H1 (cell line): ENCODE measurements around the gene APC2. TPM values are rescaled to one million over a fixed set of nuclear protein-coding genes. Genes with fewer than 3 reads are reported as not detected.

Experiments used
- CTCF ChIA-PET: fragments of 300-600 bp; sonication (Branson Sonifier 250); formaldehyde crosslinking; loops from one replicate; lab custom pipeline; 2021; ENCODE audit not compliant: partially characterized antibody; lab: Charles Lee
- POLR2A ChIA-PET: fragments of 300-600 bp; sonication (Branson Sonifier 250); formaldehyde crosslinking; loops from one replicate; lab custom pipeline; 2021; ENCODE audit warnings: inconsistent platforms; ENCODE audit not compliant: partially characterized antibody; lab: Charles Lee
- DNase-seq, 2 experiments: peaks; one replicate each; pipeline versions ENCODE4 v3.0.0 to v3.0.0-alpha.2; 2010 to 2022; ENCODE audit warnings: low spot score in 2 of 2, low read depth in 1 of 2, mixed read lengths in 1 of 2
- FAIRE-seq: peaks from 2 replicates; lab custom pipeline; 2011; peaks lifted over from hg19 to GRCh38; lab: Jason Lieb, UNC
- H2AFZ ChIP-seq: 2 replicates; pipeline ENCODE4 v1.8.1; 2012; ENCODE audit warnings: low read length, inconsistent platforms
- H2AK5ac ChIP-seq: 2 replicates; pipeline ENCODE4 v1.6.1; 2013; ENCODE audit warnings: low read depth, low read length
- H2BK120ac ChIP-seq: replicated peaks from 2 replicates; pipeline ENCODE3; 2013; ENCODE audit warnings: low read depth, low read length, inconsistent platforms
- H2BK12ac ChIP-seq: 2 replicates; pipeline ENCODE4 v1.6.1; 2013; ENCODE audit warnings: low read depth, low read length
- H2BK15ac ChIP-seq: 2 replicates; pipeline ENCODE4 v1.6.1; 2013; ENCODE audit warnings: low read length
- H2BK20ac ChIP-seq: 2 replicates; pipeline ENCODE4 v1.6.1; 2013; ENCODE audit warnings: low read length
- H2BK5ac ChIP-seq: 2 replicates; pipeline ENCODE4 v1.6.1; 2013; ENCODE audit warnings: low read depth, low read length
- H3K14ac ChIP-seq: 2 replicates; pipeline ENCODE4 v1.6.1; 2013; ENCODE audit warnings: inconsistent platforms; ENCODE audit not compliant: insufficient read length
- H3K18ac ChIP-seq: 2 replicates; pipeline ENCODE4 v1.6.1; 2013; ENCODE audit warnings: low read length; ENCODE audit errors: extremely low read depth
- H3K23ac ChIP-seq: 2 replicates; pipeline ENCODE4 v1.6.1; 2013; ENCODE audit warnings: inconsistent platforms; ENCODE audit not compliant: insufficient read length
- H3K23me2 ChIP-seq: 2 replicates; pipeline ENCODE4 v1.6.1; 2013; ENCODE audit warnings: low read depth, low read length
- H3K27ac ChIP-seq: 2 replicates; pipeline ENCODE4 v1.6.1; 2011; ENCODE audit warnings: low read depth, low read length, inconsistent platforms
- H3K27me3 ChIP-seq, 4 experiments: replicated peaks in 1 of 4; 1 replicate in 1 of 4; 2 replicates in 3 of 4; pipeline versions ENCODE4 v1.6.1 to v1.8.1; 2011 to 2013; ENCODE audit warnings: low read length in 3 of 4, mild to moderate bottlenecking in 3 of 4, inconsistent platforms in 2 of 4, mixed read lengths in 2 of 4, moderate library complexity in 1 of 4; ENCODE audit not compliant: control insufficient read depth in 3 of 4, insufficient read depth in 3 of 4; ENCODE audit errors: extremely low read depth in 1 of 4
- H3K36me3 ChIP-seq, 4 experiments: 2 replicates each; pipeline versions ENCODE4 v1.6.1 to v1.8.1; 2011 to 2013; ENCODE audit warnings: mild to moderate bottlenecking in 4 of 4, low read length in 3 of 4, moderate library complexity in 2 of 4, control low read depth in 1 of 4, inconsistent platforms in 1 of 4; ENCODE audit not compliant: insufficient read depth in 4 of 4, control insufficient read depth in 2 of 4
- H3K4ac ChIP-seq: replicated peaks from 2 replicates; pipeline ENCODE3; 2013; ENCODE audit warnings: low read length, low read depth, mixed read lengths, inconsistent platforms; ENCODE audit not compliant: insufficient read length
- H3K4me1 ChIP-seq, 4 experiments: replicated peaks in 1 of 4; 1 replicate in 1 of 4; 2 replicates in 3 of 4; pipeline versions ENCODE4 v1.6.1 to v1.8.1; 2011 to 2013; ENCODE audit warnings: low read length in 3 of 4, inconsistent platforms in 2 of 4, mixed read lengths in 1 of 4; ENCODE audit not compliant: insufficient read depth in 4 of 4, control insufficient read depth in 3 of 4
- H3K4me2 ChIP-seq, 2 experiments: 2 replicates each; pipeline versions ENCODE4 v1.6.1 to v1.8.1; 2011 to 2013; ENCODE audit warnings: low read depth in 2 of 2, low read length in 2 of 2, control low read depth in 1 of 2, inconsistent platforms in 1 of 2, mild to moderate bottlenecking in 1 of 2; ENCODE audit not compliant: insufficient read depth in 1 of 2
- H3K4me3 ChIP-seq, 4 experiments: fragments of 200-600, 300-600 bp in 1 of 4; sonication (generic), shearing (Covaris generic), sonication (Bioruptor Twin) in 1 of 4; 2 replicates each; pipeline versions ENCODE4 v1.5.1 to v1.8.1; 2011 to 2016; ENCODE audit warnings: low read length in 4 of 4, low read depth in 3 of 4, control low read depth in 2 of 4, inconsistent platforms in 2 of 4, mild to moderate bottlenecking in 2 of 4, mixed read lengths in 1 of 4, moderate library complexity in 1 of 4; ENCODE audit not compliant: insufficient read depth in 2 of 4; ENCODE audit errors: extremely low read depth in 1 of 4
- H3K56ac ChIP-seq: replicated peaks from 2 replicates; pipeline ENCODE3; 2013; ENCODE audit warnings: low read depth, mild to moderate bottlenecking, mixed read lengths, low read length, inconsistent platforms; ENCODE audit not compliant: insufficient read length
- H3K79me1 ChIP-seq: 2 replicates; pipeline ENCODE4 v1.6.1; 2013; ENCODE audit warnings: low read depth, low read length, control low read depth
- H3K79me2 ChIP-seq, 2 experiments: 2 replicates each; pipeline versions ENCODE4 v1.6.1 to v1.8.1; 2012 to 2013; ENCODE audit warnings: low read length in 2 of 2, mild to moderate bottlenecking in 2 of 2, inconsistent platforms in 1 of 2; ENCODE audit not compliant: insufficient read depth in 2 of 2, control insufficient read depth in 1 of 2
- H3K9ac ChIP-seq, 4 experiments: replicated peaks in 1 of 4; 1 replicate in 1 of 4; 2 replicates in 3 of 4; pipeline versions ENCODE4 v1.6.1 to v1.8.1; 2011 to 2013; ENCODE audit warnings: low read depth in 3 of 4, low read length in 3 of 4, control low read depth in 2 of 4, mild to moderate bottlenecking in 2 of 4, moderate library complexity in 2 of 4, inconsistent platforms in 1 of 4; ENCODE audit errors: extremely low read depth in 1 of 4
- H3K9me3 ChIP-seq, 2 experiments: 2 replicates each; pipeline versions ENCODE4 v1.6.1 to v1.8.1; 2012 to 2013; ENCODE audit warnings: mild to moderate bottlenecking in 2 of 2, moderate library complexity in 2 of 2, control low read depth in 1 of 2, inconsistent platforms in 1 of 2, low read depth in 1 of 2, low read length in 1 of 2, mixed read lengths in 1 of 2; ENCODE audit not compliant: insufficient read depth in 2 of 2
- H4K20me1 ChIP-seq, 2 experiments: replicated peaks in 1 of 2; 2 replicates each; pipeline versions ENCODE3 to v1.8.1; 2011 to 2013; ENCODE audit warnings: inconsistent platforms in 2 of 2, low read length in 2 of 2, mild to moderate bottlenecking in 1 of 2; ENCODE audit not compliant: insufficient read depth in 2 of 2, control insufficient read depth in 1 of 2
- H4K5ac ChIP-seq: 2 replicates; pipeline ENCODE4 v1.6.1; 2013; ENCODE audit warnings: low read length, low read depth, mixed read lengths, inconsistent platforms; ENCODE audit not compliant: insufficient read length
- H4K8ac ChIP-seq: 2 replicates; pipeline ENCODE4 v1.8.0; 2013; ENCODE audit warnings: mild to moderate bottlenecking, moderate library complexity, low read length, inconsistent platforms; ENCODE audit not compliant: insufficient read depth; ENCODE audit errors: extremely low read depth
- H4K91ac ChIP-seq: replicated peaks from 2 replicates; pipeline ENCODE3; 2013; ENCODE audit warnings: low read length, mixed read lengths, inconsistent platforms; ENCODE audit not compliant: insufficient read length
- KDM1A ChIP-seq: fragments of 200-600, 300-600 bp; sonication (generic); IDR thresholded peaks from 2 replicates; pipeline ENCODE4 v1.7.1; 2016; ENCODE audit warnings: mild to moderate bottlenecking, low read length, borderline replicate concordance
- KDM4A ChIP-seq: IDR thresholded peaks from one replicate; pipeline ENCODE4 v1.7.1; 2012; ENCODE audit warnings: low read depth, mild to moderate bottlenecking, moderate library complexity, low read length, inconsistent platforms; ENCODE audit not compliant: severe bottlenecking
- YY1 ChIP-seq: IDR thresholded peaks from 2 replicates; pipeline ENCODE4 v1.6.1; 2011; ENCODE audit warnings: low read depth, mild to moderate bottlenecking, low read length
- WGBS, 2 experiments: shearing (Covaris generic) in 1 of 2; methylation state at CpG; one replicate each; pipeline versions ENCODE4 v1.1.6 to v1.1.7; 2013 to 2015; ENCODE audit warnings: low lambda C conversion rate in 2 of 2, mixed read lengths in 2 of 2, inconsistent platforms in 1 of 2, low coverage in 1 of 2, missing lambda C conversion rate in 1 of 2; ENCODE audit not compliant: insufficient replicate concordance in 2 of 2, insufficient coverage in 1 of 2, insufficient read length in 1 of 2; ENCODE audit errors: extremely low coverage in 1 of 2, missing lambda C conversion rate in 1 of 2; 5-methylcytosine and 5-hydroxymethylcytosine counted together
- polyA plus RNA-seq, 7 experiments: library from polyadenylated mRNA; depleted of rRNA in 3 of 7; stranded (reverse) in 5 of 7; unstranded in 2 of 7; fragments of >200 nt in 5 of 7; fragments of 200-250 nt in 2 of 7; gene quantifications; 1 replicate in 5 of 7; 2 replicates in 1 of 7; 4 replicates in 1 of 7; pipeline versions ENCODE4 v1.2.1 to v1.2.3, GENCODE V29; 2011 to 2013; ENCODE audit warnings: missing spikeins in 2 of 7, mixed read lengths in 2 of 7
- total RNA-seq: library from RNA; stranded (reverse); fragmentation: NEBNext Ultra II Directional; extraction: Animal tissue kit (Norgen Biotek cat#: 25700); gene quantifications from 2 replicates; pipeline ENCODE4 v1.2.1, GENCODE V29; 2021

Gene APC2
- total and polyA plus RNA-seq, 2 of the 8 experiments (the other 6 are each of a cell fraction or from before 2014, with no cell fraction given), result 1.3 to 4.1 TPM

DNA sequence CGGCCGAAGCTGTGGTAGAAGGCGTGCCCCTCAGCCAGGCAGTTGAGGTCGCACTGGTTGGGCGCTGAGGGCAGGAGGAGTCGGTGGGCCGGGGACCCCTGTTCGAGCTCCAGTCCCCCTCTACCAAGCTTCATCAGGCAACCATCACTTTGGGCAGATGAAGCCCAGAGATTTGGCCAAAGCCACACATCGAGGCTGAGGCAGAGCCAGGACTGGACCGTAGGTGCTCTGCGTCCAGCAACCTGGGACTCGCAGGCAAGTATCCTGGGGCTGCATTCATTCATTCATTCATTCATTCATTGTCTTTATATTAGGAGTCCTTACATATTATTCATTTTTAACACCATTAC, 58.6 kb downstream of the APC2 start:
- peaks cover 6% of the 10 kb centered on the region; the same call in 1 of the 2 replicates for H3K23me2 ChIP-seq
- no peak overlapping the region for H2AFZ ChIP-seq
- no peak overlapping the region for H3K9ac ChIP-seq
- FAIRE-seq (no peak), DNase-seq (no peak)
- H4K5ac ChIP-seq, result no peak overlapping the region
- H3K18ac ChIP-seq, result peak overlapping the region; percentile 78
- peak overlapping the region; percentile 54 to 62 for H3K4me2 ChIP-seq
- peaks cover 0 to 18% (median 13%) of the 10 kb centered on the region in 4 experiments; a peak in 6 of 7 replicates for H3K27me3 ChIP-seq
- H3K14ac ChIP-seq, result no peak overlapping the region
- ChIA-PET POLR2A (interaction anchor here (0.9 to 1.5 kb wide), 2 partner anchors 54 to 71 kb away, joined by 3 read pairs; no protein-coding TSS in a partner anchor), CTCF (interaction anchor here (1.4 kb wide), 1 partner anchor 260 kb away, joined by 3 read pairs; no protein-coding TSS in a partner anchor)
- no peak overlapping the region for H3K23ac ChIP-seq
- no peak overlapping the region for H2BK20ac ChIP-seq
- no peaks in the 10 kb centered on the region for H3K36me3 ChIP-seq
- H3K4me3 ChIP-seq, result peak overlapping the region; percentile 16 to 69 (median 22); a peak in 4 of 8 replicates
- peak; percentile 82 for TF ChIP-seq KDM4A
- peak; percentile 63; the same call in 1 of the 2 replicates for TF ChIP-seq KDM1A
- TF ChIP-seq YY1, result no peak
- H3K27ac ChIP-seq, result no peak overlapping the region
- H3K56ac ChIP-seq, result no peak overlapping the region
- H3K79me1 ChIP-seq, result no peaks in the 10 kb centered on the region
- peak overlapping the region; percentile 85; the same call in 1 of the 2 replicates for H4K8ac ChIP-seq
- H4K20me1 ChIP-seq, result peaks cover 0 to 4% of the 10 kb centered on the region in 2 experiments
- no peak overlapping the region for H4K91ac ChIP-seq
- WGBS, 2 experiments, result 42% methylated on average over 12 of the region's 12 CpGs; no CpG with 5 or more reads in 1 of the 2 experiments
- no peaks in the 10 kb centered on the region for H3K9me3 ChIP-seq
- H2BK120ac ChIP-seq, result no peak overlapping the region
- H2BK5ac ChIP-seq, result no peak overlapping the region
- no peak overlapping the region for H3K4ac ChIP-seq
- no peak overlapping the region for H2BK15ac ChIP-seq
- H2AK5ac ChIP-seq, result no peak overlapping the region
- H3K79me2 ChIP-seq, result no peaks in the 10 kb centered on the region
- 0 out of 2 replicates have a peak overlapping the region, but pooled peaks have one; percentile 17 for H2BK12ac ChIP-seq
- H3K4me1 ChIP-seq, result peaks cover 0 to 9% (median 5%) of the 10 kb centered on the region in 4 experiments; a peak in 5 of 7 replicates
